Neural crest cell (in vitro differentiated cells): ENCODE data around the gene ANO9. TPM values are rescaled to one million over a fixed set of nuclear protein-coding genes. Genes with fewer than 3 reads are reported as not detected.
A peak's percentile ranks its signal among the peaks of the same experiment; 100 is the strongest.

Experiments used
- DNase-seq: peaks from one replicate; pipeline ENCODE4 v3.0.0; 2021; ENCODE audit warnings: low read depth, mixed read lengths, low spot score
- H3K27ac Mint-ChIP-seq: one replicate; pipeline ENCODE4 v1.8.0; 2021; ENCODE audit warnings: mild to moderate bottlenecking, mixed read lengths; ENCODE audit not compliant: unreplicated experiment
- H3K27me3 Mint-ChIP-seq: 2 replicates; pipeline ENCODE4 v1.8.0; 2021; ENCODE audit warnings: low read depth, mild to moderate bottlenecking, mixed read lengths
- H3K36me3 Mint-ChIP-seq: 2 replicates; pipeline ENCODE4 v1.8.0; 2021; ENCODE audit warnings: low read depth, mild to moderate bottlenecking, mixed read lengths
- H3K4me1 Mint-ChIP-seq: 2 replicates; pipeline ENCODE4 v1.8.0; 2021; ENCODE audit warnings: mixed read lengths
- H3K4me3 Mint-ChIP-seq: one replicate; pipeline ENCODE4 v1.8.0; 2021; ENCODE audit warnings: mild to moderate bottlenecking, mixed read lengths
- H3K9me3 Mint-ChIP-seq: 2 replicates; pipeline ENCODE4 v1.8.0; 2021; ENCODE audit warnings: mixed read lengths
- CTCF ChIP-seq: fragments of 200-600 bp; sonication (generic); conservative IDR thresholded peaks from 2 replicates; pipeline ENCODE4 v1.5.0; 2021; ENCODE audit warnings: antibody characterized with exemption, mild to moderate bottlenecking
- total RNA-seq: library from RNA; stranded (reverse); gene quantifications from 2 replicates; pipeline ENCODE4 v1.2.1, GENCODE V29; 2021

Gene ANO9
- total RNA-seq, 1 donor from 2014 or later, result not detected

GRCh38 chr11:460331-461199 is 18.8 kb upstream of the ANO9 start:
- no peak for TF ChIP-seq CTCF
- no peak for DNase-seq
- no peaks in the 10 kb centered on the region for H3K4me1 Mint-ChIP-seq
- H3K36me3 Mint-ChIP-seq, result no peaks in the 10 kb centered on the region
- H3K4me3 Mint-ChIP-seq, result no peak overlapping the region
- no peak overlapping the region for H3K27ac Mint-ChIP-seq
- no peaks in the 10 kb centered on the region for H3K27me3 Mint-ChIP-seq
- H3K9me3 Mint-ChIP-seq, result no peaks in the 10 kb centered on the region

- H3K36me3 Mint-ChIP-seq, result no peaks in the 10 kb centered on the region
These were observed 17.9 kb upstream of the ANO9 start for GRCh38 chr11:459511-460220.

GRCh38 chr11:457111-457760 is 15.4 kb upstream of the ANO9 start:
- no peaks in the 10 kb centered on the region for H3K36me3 Mint-ChIP-seq
- no peaks in the 10 kb centered on the region for H3K27me3 Mint-ChIP-seq
- no peaks in the 10 kb centered on the region for H3K9me3 Mint-ChIP-seq
- no peak overlapping the region for H3K27ac Mint-ChIP-seq
- no peak overlapping the region for H3K4me3 Mint-ChIP-seq
- H3K4me1 Mint-ChIP-seq, result no peaks in the 10 kb centered on the region
- DNase-seq, result no peak
- TF ChIP-seq CTCF, result no peak

More at GRCh38 chr11:459511-460220, 17.9 kb upstream of the ANO9 start:
- H3K27me3 Mint-ChIP-seq, result no peaks in the 10 kb centered on the region
- no peak for TF ChIP-seq CTCF
- no peak overlapping the region for H3K4me3 Mint-ChIP-seq
- no peak for DNase-seq
- no peak overlapping the region for H3K27ac Mint-ChIP-seq
- no peaks in the 10 kb centered on the region for H3K9me3 Mint-ChIP-seq
- no peaks in the 10 kb centered on the region for H3K4me1 Mint-ChIP-seq

DNA sequence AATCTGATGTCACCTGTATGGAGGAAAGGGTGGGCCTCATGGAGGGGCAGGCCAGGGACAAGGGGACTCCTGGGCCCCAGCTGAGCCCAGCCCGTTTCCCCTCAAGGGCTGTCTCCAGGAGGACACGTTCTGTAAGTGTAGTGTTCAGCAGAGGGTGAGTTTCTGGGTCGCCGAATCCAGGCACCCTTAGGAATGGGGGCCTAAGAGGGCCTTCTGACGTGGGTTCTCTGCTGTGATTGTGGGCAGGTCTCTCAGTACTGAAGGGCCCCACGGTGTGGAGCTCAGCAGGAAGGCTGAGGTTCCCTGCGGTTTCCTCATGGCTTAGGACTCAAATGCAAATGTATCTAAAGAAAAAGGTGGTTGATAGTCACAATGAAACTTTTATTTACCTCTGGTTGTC is 14.7 kb upstream of the ANO9 start:
- peak overlapping the region; percentile 6 for H3K4me3 Mint-ChIP-seq
- no peaks in the 10 kb centered on the region for H3K36me3 Mint-ChIP-seq
- H3K27me3 Mint-ChIP-seq, result no peaks in the 10 kb centered on the region
- no peak overlapping the region for H3K27ac Mint-ChIP-seq
- DNase-seq, result no peak
- H3K4me1 Mint-ChIP-seq, result peaks cover 2% of the 10 kb centered on the region
- TF ChIP-seq CTCF, result no peak
- H3K9me3 Mint-ChIP-seq, result no peaks in the 10 kb centered on the region

DNA sequence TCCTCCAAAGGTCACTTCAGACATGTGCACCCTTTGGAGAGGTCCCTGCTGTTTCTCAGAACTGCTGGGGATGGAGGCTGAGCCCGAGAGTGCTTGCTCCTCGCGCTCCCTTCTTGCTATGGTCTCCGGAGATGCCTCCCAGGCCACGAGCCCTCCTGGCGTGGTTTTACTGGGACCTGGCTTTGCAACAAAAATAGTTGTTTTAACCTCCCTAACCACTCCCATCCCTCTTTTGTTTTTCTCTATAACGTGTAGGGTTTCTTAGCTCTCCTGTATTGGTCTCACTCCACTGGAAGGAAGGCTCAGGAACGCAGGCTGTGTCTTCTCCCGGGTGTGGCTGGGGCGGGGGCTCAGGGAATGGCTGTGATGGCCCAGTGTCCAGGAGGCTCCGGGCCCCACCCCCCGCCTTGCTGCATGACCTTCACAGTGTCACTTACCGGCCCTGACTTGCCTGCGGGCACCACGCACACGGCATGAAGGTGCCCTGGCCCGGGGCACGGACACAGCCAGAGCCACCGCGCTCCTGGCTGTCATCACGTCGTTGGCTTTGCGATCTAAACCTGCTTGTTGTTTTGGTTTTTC is 13.8 kb upstream of the ANO9 start:
- TF ChIP-seq CTCF, result no peak
- no peak for DNase-seq
- Mint-ChIP-seq H3K36me3 (no peaks in the 10 kb centered on the region), H3K27ac (no peak overlapping the region), H3K27me3 (no peaks in the 10 kb centered on the region), H3K4me3 (peak overlapping the region; percentile 82), H3K9me3 (no peaks in the 10 kb centered on the region), H3K4me1 (peaks cover 10% of the 10 kb centered on the region)
